GM13977 (cell line): ENCODE results near the gene CD22.

Source experiments
- DNase-seq: peaks from one replicate; pipeline ENCODE4 v3.0.0; 2012; ENCODE audit warnings: low spot score
- in situ Hi-C: fragments of 300-500 bp; cut with MboI; formaldehyde crosslinking; loops from one replicate; pipeline ENCODE4 v1.12.0; 2022; ENCODE audit warnings: low sequenced_read_pairs, low pct_unique_long_range_greater_than_20kb, mixed read lengths, inconsistent platforms; ENCODE audit not compliant: unreplicated experiment
- TF ChIP-seq, protein P1 (sequence below): IDR thresholded peaks from 2 replicates; pipeline ENCODE4 v1.5.1; 2012; ENCODE audit warnings: mild to moderate bottlenecking, control low read depth; ENCODE audit not compliant: insufficient read depth; ENCODE audit errors: extremely low read depth, missing control alignments

CD22 gene

DNA sequence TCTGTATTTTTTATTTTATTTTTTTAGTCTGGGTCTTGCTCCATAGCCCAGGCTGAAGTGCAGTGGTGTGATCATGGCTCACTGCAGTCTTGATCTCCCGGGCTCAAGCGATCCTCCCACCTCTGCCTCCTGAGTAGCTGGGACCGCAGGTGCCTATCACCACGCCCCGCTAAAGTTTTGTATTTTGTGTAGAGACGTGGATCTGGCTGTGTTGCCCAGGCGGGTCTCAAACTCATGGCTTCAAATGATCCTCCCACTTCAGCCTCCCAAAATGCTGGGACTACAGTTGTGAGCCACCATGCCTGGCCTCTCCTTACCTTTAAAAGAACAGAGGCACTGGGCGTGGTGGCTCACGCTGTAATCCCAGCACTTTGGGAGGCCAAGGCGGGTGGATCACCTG is 41.3 kb upstream of the CD22 start:
- in situ Hi-C loops = no loop called here
- TF ChIP-seq, protein P1, sequence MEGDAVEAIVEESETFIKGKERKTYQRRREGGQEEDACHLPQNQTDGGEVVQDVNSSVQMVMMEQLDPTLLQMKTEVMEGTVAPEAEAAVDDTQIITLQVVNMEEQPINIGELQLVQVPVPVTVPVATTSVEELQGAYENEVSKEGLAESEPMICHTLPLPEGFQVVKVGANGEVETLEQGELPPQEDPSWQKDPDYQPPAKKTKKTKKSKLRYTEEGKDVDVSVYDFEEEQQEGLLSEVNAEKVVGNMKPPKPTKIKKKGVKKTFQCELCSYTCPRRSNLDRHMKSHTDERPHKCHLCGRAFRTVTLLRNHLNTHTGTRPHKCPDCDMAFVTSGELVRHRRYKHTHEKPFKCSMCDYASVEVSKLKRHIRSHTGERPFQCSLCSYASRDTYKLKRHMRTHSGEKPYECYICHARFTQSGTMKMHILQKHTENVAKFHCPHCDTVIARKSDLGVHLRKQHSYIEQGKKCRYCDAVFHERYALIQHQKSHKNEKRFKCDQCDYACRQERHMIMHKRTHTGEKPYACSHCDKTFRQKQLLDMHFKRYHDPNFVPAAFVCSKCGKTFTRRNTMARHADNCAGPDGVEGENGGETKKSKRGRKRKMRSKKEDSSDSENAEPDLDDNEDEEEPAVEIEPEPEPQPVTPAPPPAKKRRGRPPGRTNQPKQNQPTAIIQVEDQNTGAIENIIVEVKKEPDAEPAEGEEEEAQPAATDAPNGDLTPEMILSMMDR = no peak
- DNase-seq = no peak

DNA sequence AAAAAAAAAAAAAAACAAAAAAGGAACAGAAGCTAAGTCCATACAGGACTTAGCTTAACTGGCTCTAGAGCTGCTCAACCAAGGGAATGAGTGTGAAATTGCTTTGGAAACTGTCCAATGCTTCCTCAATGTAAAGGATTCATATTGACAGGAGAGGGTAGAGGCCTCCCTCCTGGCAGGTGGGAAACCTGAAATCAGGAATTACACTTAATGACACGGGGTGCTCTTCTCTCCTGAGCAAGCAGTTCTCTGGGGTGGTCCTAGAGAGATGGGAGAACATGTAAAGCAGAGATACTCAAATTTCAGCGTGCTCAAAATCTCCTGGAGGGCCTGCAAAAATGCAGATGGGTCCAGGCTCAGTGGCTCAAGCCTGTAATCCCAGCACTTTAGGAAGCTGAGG is 40.7 kb upstream of the CD22 start:
- DNase-seq = no peak
- TF ChIP-seq, protein P1 = no peak
- in situ Hi-C loops = no loop called here

DNA sequence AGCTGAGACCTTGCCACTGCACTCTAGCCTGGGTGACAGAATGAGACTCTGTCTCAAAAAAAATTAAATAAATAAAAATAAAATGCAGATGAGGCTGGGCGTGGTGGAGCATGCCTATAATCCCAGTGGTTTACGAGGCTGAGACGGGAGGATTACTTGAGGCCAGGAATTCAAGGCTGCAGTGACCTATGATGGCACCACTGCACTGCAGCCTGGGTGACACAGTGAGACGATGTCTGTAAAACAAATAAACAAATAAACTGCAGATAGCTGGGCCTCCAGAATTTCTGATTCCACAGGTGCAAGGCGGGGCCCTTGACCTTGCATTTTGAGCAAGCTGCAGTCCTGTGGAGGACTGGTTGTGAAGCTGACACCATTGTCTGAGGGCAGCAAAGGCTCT is 40.1 kb upstream of the CD22 start:
- in situ Hi-C loops = no loop called here
- DNase-seq = no peak
- TF ChIP-seq, protein P1 = no peak

DNA sequence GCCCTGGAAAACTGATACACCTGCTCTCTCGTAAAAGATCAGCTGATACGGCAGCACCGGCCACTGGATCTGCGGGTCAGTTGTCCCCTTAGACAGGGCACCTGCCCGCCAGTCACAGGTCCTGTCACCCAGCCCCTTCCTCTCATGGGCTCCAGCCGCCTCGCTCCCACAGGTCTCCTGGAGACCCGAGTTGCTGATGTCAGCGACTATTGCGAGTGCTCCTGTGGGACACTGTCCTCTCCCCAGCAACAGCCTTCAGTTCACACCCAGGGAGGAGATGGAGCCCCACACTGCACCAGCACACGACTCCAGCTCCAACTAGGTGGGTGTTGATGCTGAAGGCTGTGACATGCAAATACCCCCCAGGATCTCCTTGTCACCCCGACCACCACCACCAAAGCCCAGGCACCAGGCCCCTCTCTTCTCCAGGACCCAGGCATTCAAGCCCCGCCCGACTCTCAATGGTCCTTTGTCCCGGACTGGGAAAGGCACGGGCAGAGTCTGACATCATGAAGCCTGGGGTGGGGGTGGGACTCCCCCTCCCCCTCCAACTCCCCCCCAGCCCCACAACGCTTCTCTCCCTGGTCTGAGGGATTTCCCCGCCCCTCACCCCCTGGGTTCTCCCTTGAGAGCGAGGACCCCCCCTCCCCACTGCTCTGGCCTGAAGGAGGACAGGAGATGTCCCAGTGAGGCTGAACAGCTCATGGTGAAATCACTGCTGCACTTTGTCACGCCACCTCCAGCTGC is 38.4 kb upstream of the CD22 start:
- in situ Hi-C loops = no loop called here
- DNase-seq = no peak
- TF ChIP-seq, protein P1 = no peak

DNA sequence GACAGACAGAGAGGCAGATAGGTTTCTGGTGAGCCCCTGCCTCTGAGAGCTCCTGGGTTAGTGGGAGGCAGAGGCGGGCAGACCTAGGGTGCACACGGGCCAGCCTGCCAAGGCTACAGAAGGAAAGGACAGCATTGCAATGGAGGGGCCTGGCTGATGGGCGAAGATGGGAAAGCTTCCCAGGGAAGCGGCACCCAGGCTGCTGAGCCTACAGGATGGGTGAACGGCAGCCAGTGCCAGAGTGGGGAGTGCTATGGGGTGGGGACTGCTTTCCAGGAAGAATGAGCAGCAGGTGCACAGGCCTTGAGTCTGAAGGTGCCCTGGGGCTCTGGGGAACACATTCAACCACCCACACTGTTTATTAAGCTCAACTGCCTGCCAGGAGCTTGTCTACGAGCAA is 37.7 kb upstream of the CD22 start:
- DNase-seq = no peak
- TF ChIP-seq, protein P1 = no peak
- in situ Hi-C loops = no loop called here

DNA sequence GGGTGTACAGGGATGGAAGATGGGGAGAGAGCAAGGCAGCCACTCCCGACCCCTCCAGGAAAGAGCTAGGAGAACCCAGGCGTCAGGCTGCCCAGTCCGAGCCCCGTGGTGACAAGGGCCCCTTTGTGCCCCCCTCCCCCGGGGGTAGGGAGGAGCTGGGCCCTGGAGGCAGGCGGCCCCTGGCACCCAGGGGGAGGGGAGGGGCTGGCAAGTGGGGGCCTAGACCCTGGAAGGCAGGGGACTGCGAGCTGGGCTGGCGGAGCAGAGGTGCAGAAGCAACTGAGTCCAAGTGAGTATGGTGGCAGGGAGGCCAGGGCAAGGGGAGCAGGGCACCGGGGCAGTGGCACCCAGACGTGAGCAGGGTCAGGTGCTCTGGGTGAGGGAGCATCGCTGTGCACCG is 37.1 kb upstream of the CD22 start, which contains the start of gene MAG:
Gene MAG, plus strand, starts transcription at position 246 of the 400 bp plus-strand sequence. CDS start 3,248 bp downstream, outside the sequence.
- TF ChIP-seq, protein P1 = no peak
- in situ Hi-C loops = no loop called here
- no peak for DNase-seq
